IPS-15b (cell line): ENCODE results near the gene DTHD1.

Source experiments
- H3K27me3 ChIP-seq: one replicate; pipeline ENCODE4 v1.6.1; 2013; ENCODE audit warnings: low read length; ENCODE audit not compliant: control insufficient read depth, insufficient read depth
- H3K36me3 ChIP-seq: one replicate; pipeline ENCODE4 v1.6.1; 2013; ENCODE audit warnings: low read length; ENCODE audit not compliant: control insufficient read depth, insufficient read depth
- H3K4me1 ChIP-seq: one replicate; pipeline ENCODE4 v1.6.1; 2013; ENCODE audit warnings: mild to moderate bottlenecking, low read length; ENCODE audit not compliant: control insufficient read depth, insufficient read depth
- H3K4me3 ChIP-seq: one replicate; pipeline ENCODE4 v1.5.1; 2013; ENCODE audit warnings: low read depth, low read length
- H3K9ac ChIP-seq: one replicate; pipeline ENCODE4 v1.6.1; 2013; ENCODE audit warnings: low read depth, mild to moderate bottlenecking, low read length
- H3K9me3 ChIP-seq: one replicate; pipeline ENCODE4 v1.6.1; 2013; ENCODE audit warnings: mild to moderate bottlenecking, low read length; ENCODE audit not compliant: control insufficient read depth, insufficient read depth

DTHD1 gene

GRCh38 chr4:36251983-36252382 lies 29.4 kb upstream of the DTHD1 start:
- no peaks in the 10 kb centered on the region for H3K36me3 ChIP-seq
- H3K9ac ChIP-seq, result no peak overlapping the region
- no peaks in the 10 kb centered on the region for H3K27me3 ChIP-seq
- H3K4me3 ChIP-seq, result no peak overlapping the region
- H3K4me1 ChIP-seq, result no peaks in the 10 kb centered on the region
- H3K9me3 ChIP-seq, result no peaks in the 10 kb centered on the region

GRCh38 chr4:36254371-36254770 lies 27.0 kb upstream of the DTHD1 start:
- H3K4me3 ChIP-seq, result no peak overlapping the region
- no peaks in the 10 kb centered on the region for H3K27me3 ChIP-seq
- no peak overlapping the region for H3K9ac ChIP-seq
- H3K9me3 ChIP-seq, result no peaks in the 10 kb centered on the region
- H3K36me3 ChIP-seq, result no peaks in the 10 kb centered on the region
- H3K4me1 ChIP-seq, result no peaks in the 10 kb centered on the region

- Histone ChIP-seq H3K36me3 (no peaks in the 10 kb centered on the region), H3K27me3 (no peaks in the 10 kb centered on the region), H3K4me1 (no peaks in the 10 kb centered on the region), H3K9me3 (no peaks in the 10 kb centered on the region), H3K9ac (no peak overlapping the region), H3K4me3 (no peak overlapping the region)
Observed at GRCh38 chr4:36255577-36255976, 25.8 kb upstream of the DTHD1 start.

- Histone ChIP-seq H3K9me3 (no peaks in the 10 kb centered on the region), H3K9ac (no peak overlapping the region), H3K4me3 (no peak overlapping the region), H3K36me3 (no peaks in the 10 kb centered on the region), H3K27me3 (no peaks in the 10 kb centered on the region), H3K4me1 (no peaks in the 10 kb centered on the region)
Observed at GRCh38 chr4:36256398-36256891, 25.0 kb upstream of the DTHD1 start.

GRCh38 chr4:36260731-36261130 lies 20.7 kb upstream of the DTHD1 start:
- H3K4me3 ChIP-seq, result no peak overlapping the region

GRCh38 chr4:36264207-36264826 lies 17.1 kb upstream of the DTHD1 start:
- no peaks in the 10 kb centered on the region for H3K36me3 ChIP-seq
- H3K9ac ChIP-seq, result no peak overlapping the region
- no peaks in the 10 kb centered on the region for H3K4me1 ChIP-seq
- no peaks in the 10 kb centered on the region for H3K27me3 ChIP-seq
- H3K4me3 ChIP-seq, result no peak overlapping the region
- H3K9me3 ChIP-seq, result no peaks in the 10 kb centered on the region

More at GRCh38 chr4:36260731-36261130, 20.7 kb upstream of the DTHD1 start:
- Histone ChIP-seq H3K9me3 (no peaks in the 10 kb centered on the region), H3K36me3 (no peaks in the 10 kb centered on the region), H3K4me1 (no peaks in the 10 kb centered on the region), H3K9ac (no peak overlapping the region), H3K27me3 (no peaks in the 10 kb centered on the region)

GRCh38 chr4:36267486-36268268 lies 13.7 kb upstream of the DTHD1 start:
- no peaks in the 10 kb centered on the region for H3K36me3 ChIP-seq
- H3K9me3 ChIP-seq, result no peaks in the 10 kb centered on the region
- no peak overlapping the region for H3K4me3 ChIP-seq
- no peaks in the 10 kb centered on the region for H3K27me3 ChIP-seq
- no peak overlapping the region for H3K9ac ChIP-seq
- no peaks in the 10 kb centered on the region for H3K4me1 ChIP-seq

GRCh38 chr4:36269101-36269500 lies 12.3 kb upstream of the DTHD1 start:
- Histone ChIP-seq H3K36me3 (no peaks in the 10 kb centered on the region), H3K4me1 (no peaks in the 10 kb centered on the region), H3K9ac (no peak overlapping the region), H3K9me3 (no peaks in the 10 kb centered on the region), H3K27me3 (no peaks in the 10 kb centered on the region), H3K4me3 (no peak overlapping the region)

- Histone ChIP-seq H3K4me3 (no peak overlapping the region), H3K9ac (no peak overlapping the region), H3K27me3 (no peaks in the 10 kb centered on the region), H3K9me3 (no peaks in the 10 kb centered on the region), H3K4me1 (no peaks in the 10 kb centered on the region), H3K36me3 (no peaks in the 10 kb centered on the region)
Observed at GRCh38 chr4:36269533-36270173, 11.8 kb upstream of the DTHD1 start.

- no peaks in the 10 kb centered on the region for H3K27me3 ChIP-seq
- no peak overlapping the region for H3K4me3 ChIP-seq
- no peak overlapping the region for H3K9ac ChIP-seq
- no peaks in the 10 kb centered on the region for H3K9me3 ChIP-seq
- H3K4me1 ChIP-seq, result no peaks in the 10 kb centered on the region
- H3K36me3 ChIP-seq, result no peaks in the 10 kb centered on the region
Observed at GRCh38 chr4:36273276-36273675, 8.1 kb upstream of the DTHD1 start.

GRCh38 chr4:36274158-36274557 lies 7.3 kb upstream of the DTHD1 start:
- H3K9me3 ChIP-seq, result no peaks in the 10 kb centered on the region
- no peaks in the 10 kb centered on the region for H3K27me3 ChIP-seq
- no peaks in the 10 kb centered on the region for H3K36me3 ChIP-seq
- H3K4me3 ChIP-seq, result no peak overlapping the region
- no peak overlapping the region for H3K9ac ChIP-seq
- H3K4me1 ChIP-seq, result no peaks in the 10 kb centered on the region

- Histone ChIP-seq H3K9ac (no peak overlapping the region), H3K36me3 (no peaks in the 10 kb centered on the region), H3K27me3 (no peaks in the 10 kb centered on the region), H3K4me3 (no peak overlapping the region), H3K4me1 (no peaks in the 10 kb centered on the region), H3K9me3 (no peaks in the 10 kb centered on the region)
Observed at GRCh38 chr4:36277533-36277932, 3.9 kb upstream of the DTHD1 start.
